WTC11 (cell line): ENCODE data around the gene OAF. TPM values are rescaled to one million over a fixed set of nuclear protein-coding genes. Genes with fewer than 3 reads are reported as not detected.

Source experiments
- ATAC-seq: fragments of 200-7000 bp; cut with Tn5 transposase; 2 replicates; pipeline ENCODE4 v1.10.0; 2021; ENCODE audit warnings: mild to moderate bottlenecking, moderate library complexity
- CTCF ChIA-PET: fragments of 300-600 bp; sonication (Branson Sonifier 250); formaldehyde crosslinking; loops from one replicate; lab custom pipeline; 2021; ENCODE audit warnings: antibody characterized with exemption; lab: Charles Lee
- POLR2A ChIA-PET: fragments of 350-600 bp; sonication (Branson Sonifier 250); formaldehyde crosslinking; loops from one replicate; lab custom pipeline; 2021; ENCODE audit warnings: antibody characterized with exemption; lab: Charles Lee
- DNase-seq: peaks from one replicate; pipeline ENCODE4 v3.0.0; 2021; ENCODE audit warnings: low spot score
- H3K27ac Mint-ChIP-seq: 2 replicates; pipeline ENCODE4 v1.8.0; 2021; ENCODE audit warnings: mixed read lengths
- H3K27me3 Mint-ChIP-seq: 2 replicates; pipeline ENCODE4 v1.8.0; 2021; ENCODE audit warnings: low read depth, mild to moderate bottlenecking, moderate library complexity, mixed read lengths
- H3K36me3 Mint-ChIP-seq: 2 replicates; pipeline ENCODE4 v1.8.0; 2021; ENCODE audit warnings: mixed read lengths
- H3K4me1 Mint-ChIP-seq: 2 replicates; pipeline ENCODE4 v1.8.0; 2022; ENCODE audit warnings: mixed read lengths
- H3K4me3 Mint-ChIP-seq: 2 replicates; pipeline ENCODE4 v1.8.0; 2021; ENCODE audit warnings: mild to moderate bottlenecking, moderate library complexity, mixed read lengths
- H3K9me3 Mint-ChIP-seq: 2 replicates; pipeline ENCODE4 v1.8.0; 2021; ENCODE audit warnings: mixed read lengths
- AFF4 ChIP-seq: sonication (generic); formaldehyde crosslinking; IDR thresholded peaks from 2 replicates; pipeline ENCODE4 v1.8.1; 2023; ENCODE audit warnings: mild to moderate bottlenecking, missing genetic modification reagents, borderline replicate concordance
- CREB1 ChIP-seq: sonication (generic); formaldehyde crosslinking; IDR thresholded peaks from 2 replicates; pipeline ENCODE4 v1.8.0; 2023; ENCODE audit warnings: mild to moderate bottlenecking, missing genetic modification reagents
- CTCF ChIP-seq: fragments of 200-600 bp; IDR thresholded peaks from 2 replicates; pipeline ENCODE4 v1.8.0; 2022; ENCODE audit warnings: antibody characterized with exemption
- HMGA2 ChIP-seq: fragments of 250-450 bp; sonication (Bioruptor Pico); IDR thresholded peaks from 2 replicates; pipeline ENCODE4 v1.4.0; 2021; ENCODE audit warnings: mild to moderate bottlenecking, moderate library complexity
- PRDM15 ChIP-seq: sonication (generic); formaldehyde crosslinking; IDR thresholded peaks from 2 replicates; pipeline ENCODE4 v1.8.0; 2022; ENCODE audit warnings: missing genetic modification reagents
- PREB ChIP-seq: sonication (generic); formaldehyde crosslinking; IDR thresholded peaks from 2 replicates; pipeline ENCODE4 v1.8.1; 2022; ENCODE audit warnings: mild to moderate bottlenecking, missing genetic modification reagents, moderate library complexity, borderline replicate concordance
- RORB ChIP-seq: fragments of 250-450 bp; sonication (Bioruptor Pico); IDR thresholded peaks from 2 replicates; pipeline ENCODE4 v1.9.0; 2021; ENCODE audit warnings: mild to moderate bottlenecking
- ZBTB43 ChIP-seq: sonication (generic); formaldehyde crosslinking; IDR thresholded peaks from 2 replicates; pipeline ENCODE4 v1.8.1; 2023; ENCODE audit warnings: mild to moderate bottlenecking, missing genetic modification reagents
- ZNF138 ChIP-seq: sonication (generic); formaldehyde crosslinking; conservative IDR thresholded peaks from 2 replicates; pipeline ENCODE4 v1.8.1; 2022; ENCODE audit warnings: mild to moderate bottlenecking, moderate library complexity, missing genetic modification reagents
- ZNF416 ChIP-seq: fragments of 250-450 bp; sonication (Bioruptor Pico); IDR thresholded peaks from 2 replicates; pipeline ENCODE4 v1.9.0; 2021; ENCODE audit warnings: mild to moderate bottlenecking, inconsistent platforms
- total RNA-seq: library from RNA; stranded (reverse); gene quantifications from 3 replicates; pipeline ENCODE4 v1.2.3, GENCODE V29; 2021
- TF ChIP-seq, protein P1 (sequence below): sonication (generic); formaldehyde crosslinking; IDR thresholded peaks from 2 replicates; pipeline ENCODE4 v1.8.0; 2022; ENCODE audit warnings: mild to moderate bottlenecking, missing genetic modification reagents
- TF ChIP-seq, protein P2 (sequence below): fragments of 250-450 bp; sonication (Bioruptor Pico); IDR thresholded peaks from 2 replicates; pipeline ENCODE4 v1.8.0; 2021; ENCODE audit warnings: mild to moderate bottlenecking

OAF gene
- total RNA-seq, 1 experiment from 2014 or later = 5.6 TPM

- POLR2A ChIA-PET = no interaction called here
- TF ChIP-seq CTCF (peak; percentile 41), PRDM15 (CRISPR knock-in tag) (no peak), CREB1 (CRISPR knock-in tag) (no peak), HMGA2 (CRISPR knock-in tag) (no peak)
- H3K36me3 Mint-ChIP-seq = no peaks in the 10 kb centered on the region
- ATAC-seq (peak; percentile 49), DNase-seq (peak; percentile 57)
- CTCF ChIA-PET = interaction anchor here (0.8 to 7.3 kb wide), 31 partner anchors 9 to 228 kb away, joined by 3 to 94 read pairs (median 7); partner anchors contain the start of gene POU2F3
- no peak overlapping the region for H3K4me3 Mint-ChIP-seq
- H3K9me3 Mint-ChIP-seq = no peaks in the 10 kb centered on the region
- no peak overlapping the region for H3K27ac Mint-ChIP-seq
- peaks cover 2% of the 10 kb centered on the region; the same call in 1 of the 2 replicates for H3K27me3 Mint-ChIP-seq
- peaks cover 14% of the 10 kb centered on the region for H3K4me1 Mint-ChIP-seq
Measured at GRCh38 chr11:120229451-120230424, 18.9 kb downstream of the OAF start.

GRCh38 chr11:120230433-120231071 lies 19.7 kb downstream of the OAF start:
- H3K27ac Mint-ChIP-seq = no peak overlapping the region
- H3K9me3 Mint-ChIP-seq = no peaks in the 10 kb centered on the region
- H3K4me3 Mint-ChIP-seq = no peak overlapping the region
- ATAC-seq (no peak), DNase-seq (no peak)
- peaks cover 14% of the 10 kb centered on the region for H3K4me1 Mint-ChIP-seq
- no peaks in the 10 kb centered on the region for H3K36me3 Mint-ChIP-seq
- CTCF ChIA-PET = interaction anchor here (1.0 to 7.3 kb wide), 8 partner anchors 9 to 118 kb away, joined by 3 to 94 read pairs (median 10); partner anchors contain the start of gene POU2F3
- POLR2A ChIA-PET = no interaction called here
- peaks cover 2% of the 10 kb centered on the region; the same call in 1 of the 2 replicates for H3K27me3 Mint-ChIP-seq
- TF ChIP-seq ZNF416 = no peak
- TF ChIP-seq, protein P1, sequence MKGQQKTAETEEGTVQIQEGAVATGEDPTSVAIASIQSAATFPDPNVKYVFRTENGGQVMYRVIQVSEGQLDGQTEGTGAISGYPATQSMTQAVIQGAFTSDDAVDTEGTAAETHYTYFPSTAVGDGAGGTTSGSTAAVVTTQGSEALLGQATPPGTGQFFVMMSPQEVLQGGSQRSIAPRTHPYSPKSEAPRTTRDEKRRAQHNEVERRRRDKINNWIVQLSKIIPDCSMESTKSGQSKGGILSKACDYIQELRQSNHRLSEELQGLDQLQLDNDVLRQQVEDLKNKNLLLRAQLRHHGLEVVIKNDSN (CRISPR knock-in tag) = no peak
- TF ChIP-seq ZNF138 (CRISPR knock-in tag) = no peak
- no peak for TF ChIP-seq CREB1 (CRISPR knock-in tag)
- TF ChIP-seq HMGA2 (CRISPR knock-in tag) = no peak
- no peak for TF ChIP-seq RORB (CRISPR knock-in tag)
- TF ChIP-seq AFF4 (CRISPR knock-in tag) = no peak
- TF ChIP-seq, protein P2, sequence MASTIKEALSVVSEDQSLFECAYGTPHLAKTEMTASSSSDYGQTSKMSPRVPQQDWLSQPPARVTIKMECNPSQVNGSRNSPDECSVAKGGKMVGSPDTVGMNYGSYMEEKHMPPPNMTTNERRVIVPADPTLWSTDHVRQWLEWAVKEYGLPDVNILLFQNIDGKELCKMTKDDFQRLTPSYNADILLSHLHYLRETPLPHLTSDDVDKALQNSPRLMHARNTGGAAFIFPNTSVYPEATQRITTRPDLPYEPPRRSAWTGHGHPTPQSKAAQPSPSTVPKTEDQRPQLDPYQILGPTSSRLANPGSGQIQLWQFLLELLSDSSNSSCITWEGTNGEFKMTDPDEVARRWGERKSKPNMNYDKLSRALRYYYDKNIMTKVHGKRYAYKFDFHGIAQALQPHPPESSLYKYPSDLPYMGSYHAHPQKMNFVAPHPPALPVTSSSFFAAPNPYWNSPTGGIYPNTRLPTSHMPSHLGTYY = no peak
- no peak for TF ChIP-seq PREB (CRISPR knock-in tag)
- TF ChIP-seq PRDM15 (CRISPR knock-in tag) = no peak
- no peak for TF ChIP-seq ZBTB43 (CRISPR knock-in tag)
